Head of caudate nucleus (tissue), 42 donors: ENCODE measurements around the gene DDI2.
"Not testable (repeated sequence)": the region's sequence is repeated elsewhere in the genome, so short reads cannot be mapped to it uniquely, and the experiment has no call there.

Experiments used
- DNase-seq, 42 donors: peaks; one replicate each; pipeline versions ENCODE4 v3.0.0 to v3.0.0-alpha.2; 2020 to 2021; ENCODE audit warnings: mixed read lengths in 7 of 42
- intact Hi-C: fragments of 100-400 bp; cut with DNase I; formaldehyde crosslinking; loops from one replicate; pipeline ENCODE4 v1.15.0; 2022

The DDI2 gene

DNA sequence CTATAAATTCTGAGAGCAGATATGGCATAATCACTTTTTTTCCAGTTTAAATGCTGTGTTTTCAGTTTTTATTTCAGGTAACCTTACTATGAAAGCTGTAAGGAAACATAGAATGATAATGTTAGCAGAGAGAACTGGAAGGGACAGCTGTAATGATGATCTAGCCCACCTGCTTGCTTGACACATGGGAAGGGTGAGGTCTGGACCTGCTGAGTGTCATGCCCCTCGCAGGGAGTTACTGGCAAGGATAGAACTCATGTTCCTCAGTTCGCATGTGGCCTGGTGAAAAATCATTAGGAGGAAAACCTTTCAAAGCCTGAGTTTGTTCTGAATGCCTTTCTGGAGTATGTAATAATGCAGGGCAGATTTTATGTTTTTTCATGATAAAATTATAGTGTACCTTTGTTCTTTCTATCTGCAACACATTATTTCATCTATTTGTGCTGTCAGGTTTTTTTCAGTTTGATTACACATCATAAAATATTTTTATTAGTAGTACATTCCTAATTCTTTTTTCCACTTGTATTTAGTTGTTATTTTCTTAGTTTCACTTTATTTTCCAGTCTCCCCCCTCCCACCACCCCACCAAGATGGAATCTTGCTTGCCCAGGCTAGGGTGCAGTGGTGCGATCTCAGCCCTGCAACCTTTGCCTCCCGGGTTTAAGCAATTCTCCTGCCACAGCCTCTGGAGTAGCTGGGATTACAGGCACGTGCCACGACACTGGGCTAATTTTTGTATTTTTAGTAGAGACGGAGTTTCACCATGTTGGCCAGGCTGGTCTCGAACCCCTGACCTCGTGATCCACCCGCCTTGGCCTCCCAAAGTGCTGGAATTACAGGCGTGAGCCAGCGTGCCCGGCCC, 8.0 kb downstream of the DDI2 start:
- intact Hi-C loops, result no loop called here
- DNase-seq, result no peak

DNA sequence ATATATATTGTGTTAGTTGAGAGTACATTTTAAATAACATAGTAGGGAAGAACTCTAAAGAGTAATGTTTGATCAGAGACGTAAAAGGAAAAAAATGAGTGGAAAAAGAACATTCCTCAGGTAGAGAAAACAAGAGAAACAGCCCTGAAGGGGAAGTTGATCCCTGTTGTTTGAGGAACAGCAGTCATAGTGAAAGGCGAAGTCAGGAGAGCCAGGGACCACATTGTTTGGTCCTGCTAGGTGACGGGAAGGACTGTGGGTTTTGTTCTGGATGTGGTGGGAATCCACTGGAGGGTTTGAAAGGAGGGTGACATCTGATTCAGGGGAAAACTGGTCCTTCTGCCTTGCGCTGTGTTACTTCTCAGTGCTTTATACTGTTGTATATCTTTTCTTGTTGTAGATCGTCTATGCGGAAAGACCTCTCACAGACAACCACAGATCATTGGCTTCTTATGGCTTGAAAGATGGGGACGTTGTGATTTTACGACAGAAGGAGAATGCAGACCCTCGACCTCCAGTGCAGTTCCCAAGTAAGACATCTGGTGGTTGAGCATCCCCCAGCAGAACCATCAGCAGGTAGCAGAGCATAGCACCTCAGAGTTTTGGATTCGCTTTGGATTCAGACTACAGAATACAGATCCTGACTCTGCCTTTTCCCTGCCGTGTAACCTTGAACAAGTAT, 9.2 kb downstream of the DDI2 start:
- intact Hi-C loops, result no loop called here
- DNase-seq, result peak in 4 of 42 donors; percentile 9 to 20 (median 12)

DNA sequence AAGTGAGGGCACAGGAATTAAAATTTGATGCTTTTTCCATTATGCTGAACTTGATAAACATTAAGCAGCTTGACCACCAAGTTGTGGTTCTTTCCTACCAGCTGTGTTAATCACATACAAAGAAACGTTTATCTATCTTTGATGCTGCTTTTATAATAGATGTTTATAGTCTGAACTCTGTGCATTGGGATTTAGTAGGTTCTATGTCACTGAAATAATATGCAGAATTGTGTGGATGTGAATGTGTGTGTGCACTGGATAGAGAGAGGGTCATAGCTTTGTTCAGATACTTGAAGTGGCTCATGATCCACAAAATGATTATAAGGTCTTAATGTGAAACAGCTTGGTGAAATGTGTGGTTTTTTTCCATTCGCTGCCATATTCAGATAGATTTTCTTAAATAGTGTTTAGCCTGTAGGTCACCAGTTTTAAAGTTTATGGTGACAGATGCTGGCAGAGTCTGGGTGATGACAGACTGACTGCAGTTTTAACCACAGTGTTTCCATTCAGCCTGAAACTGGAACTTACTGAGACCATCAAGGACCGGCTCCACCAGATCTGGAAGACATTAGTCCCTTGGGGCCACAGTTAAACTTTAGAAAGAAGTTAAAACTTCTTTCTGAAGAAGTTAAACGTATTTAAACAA, 10.2 kb downstream of the DDI2 start:
- DNase-seq, result no peak
- intact Hi-C loops, result no loop called here

DNA sequence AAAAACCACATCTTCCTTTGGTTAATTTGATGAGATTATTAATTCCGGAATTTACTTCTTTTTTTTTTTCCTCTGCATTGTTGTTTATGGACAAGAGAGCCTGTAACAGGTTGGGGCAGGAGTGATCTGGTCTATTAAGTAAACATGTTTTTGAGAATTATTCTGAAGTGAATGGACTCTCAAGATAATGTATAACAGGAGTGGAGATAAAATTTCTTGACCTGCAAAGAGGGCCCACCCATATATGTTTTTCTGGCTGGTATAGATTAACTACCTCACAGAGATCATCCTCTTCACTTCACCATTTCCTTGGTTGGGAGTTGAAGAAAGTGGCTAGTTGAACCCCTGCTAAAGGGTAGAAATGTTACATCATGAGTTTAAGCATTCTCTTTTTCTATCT, 10.7 kb downstream of the DDI2 start:
- no peak for DNase-seq
- intact Hi-C loops, result no loop called here

DNA sequence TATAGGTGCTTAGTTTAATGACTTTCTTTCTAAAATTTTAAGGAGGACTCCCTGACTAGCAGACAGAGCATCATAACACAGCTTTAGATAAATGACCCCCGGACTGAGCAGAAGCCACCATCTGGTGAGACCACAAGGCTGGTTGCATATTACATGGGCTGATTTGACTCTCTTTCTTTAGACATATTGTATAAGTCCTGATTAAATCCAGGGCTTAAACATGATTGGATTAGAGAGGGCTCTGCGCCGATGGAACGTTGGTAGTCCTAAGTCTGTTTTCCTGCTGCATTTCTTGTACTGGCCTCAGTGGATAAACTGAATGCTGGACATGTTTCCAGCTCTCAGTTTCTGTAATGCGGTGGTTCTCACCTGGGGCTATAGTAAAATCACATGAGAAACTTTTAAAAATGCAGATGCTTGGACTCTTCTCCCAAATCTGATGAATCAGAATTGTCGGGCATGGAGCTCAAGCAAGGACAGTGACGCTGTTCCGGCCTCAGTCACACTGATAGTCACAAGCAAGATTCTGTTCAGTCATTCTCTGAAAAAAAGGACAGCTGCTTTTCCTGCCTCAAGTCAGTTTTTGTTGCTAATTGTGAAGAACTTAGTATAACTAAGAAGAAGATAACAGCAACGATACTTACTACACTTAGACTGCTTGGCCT, 16.6 kb downstream of the DDI2 start:
- intact Hi-C loops, result no loop called here
- DNase-seq, result peak in 1 of 42 donors; percentile 2

DNA sequence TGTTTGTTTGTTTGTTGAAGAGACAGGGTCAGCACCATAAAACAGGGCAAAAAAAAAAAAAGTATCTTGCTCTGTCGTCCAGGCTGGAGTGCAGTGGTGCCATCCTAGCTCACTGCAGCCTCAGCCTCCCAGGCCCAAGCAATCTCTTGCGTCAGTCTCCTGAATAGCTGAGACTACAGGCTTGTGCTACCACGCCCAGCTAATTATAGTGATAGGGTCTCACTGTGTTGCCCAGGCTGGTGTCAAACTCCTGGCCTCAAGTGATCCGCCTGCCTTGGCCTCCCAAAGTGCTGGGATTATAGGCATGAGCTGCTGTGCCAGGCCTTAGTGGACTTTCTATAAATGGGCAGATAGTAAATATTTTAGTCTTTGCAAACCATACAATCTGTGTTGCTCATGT, 19.2 kb downstream of the DDI2 start:
- intact Hi-C loops, result no loop called here
- DNase-seq, result no peak

DNA sequence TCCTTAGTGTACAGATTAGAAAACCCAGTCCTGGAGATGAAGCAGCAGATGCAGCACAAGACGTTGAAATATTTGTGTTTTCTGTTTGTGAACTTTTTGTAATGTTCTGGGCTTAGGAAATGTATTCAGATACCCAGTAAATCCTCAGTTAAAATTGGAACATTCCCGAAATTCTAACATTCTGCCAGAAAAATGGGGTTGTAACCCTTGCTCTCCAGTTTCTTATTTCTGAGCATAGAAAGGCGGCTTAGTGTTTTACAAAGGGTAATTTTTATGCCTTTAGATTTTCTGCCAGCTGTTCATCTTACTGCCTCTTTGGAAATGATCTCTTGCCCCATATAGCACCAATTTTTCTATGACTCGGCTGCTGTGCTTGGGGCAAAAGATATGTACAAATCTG, 20.6 kb downstream of the DDI2 start:
- intact Hi-C loops, result no loop called here
- no peak for DNase-seq

DNA sequence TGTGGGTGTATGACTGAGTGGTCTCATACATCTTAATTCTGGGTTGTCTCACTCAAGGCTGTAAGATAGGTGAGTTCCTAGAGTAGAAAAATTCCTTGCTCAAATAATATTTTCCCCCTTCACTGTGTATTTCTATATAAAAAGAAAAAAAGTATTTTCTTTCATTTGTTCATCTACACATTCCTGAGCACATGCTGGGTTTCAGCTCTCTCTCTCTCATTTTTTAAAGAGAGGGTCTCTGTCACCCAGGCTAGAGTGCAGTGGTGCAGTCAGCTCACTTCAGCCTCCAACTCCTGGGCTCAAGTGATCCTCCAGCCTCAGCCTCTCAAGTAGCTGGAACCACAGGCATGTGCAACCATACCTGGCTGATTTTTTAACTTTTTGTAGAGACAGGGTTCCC, 22.0 kb downstream of the DDI2 start:
- no peak for DNase-seq
- intact Hi-C loops, result no loop called here

DNA sequence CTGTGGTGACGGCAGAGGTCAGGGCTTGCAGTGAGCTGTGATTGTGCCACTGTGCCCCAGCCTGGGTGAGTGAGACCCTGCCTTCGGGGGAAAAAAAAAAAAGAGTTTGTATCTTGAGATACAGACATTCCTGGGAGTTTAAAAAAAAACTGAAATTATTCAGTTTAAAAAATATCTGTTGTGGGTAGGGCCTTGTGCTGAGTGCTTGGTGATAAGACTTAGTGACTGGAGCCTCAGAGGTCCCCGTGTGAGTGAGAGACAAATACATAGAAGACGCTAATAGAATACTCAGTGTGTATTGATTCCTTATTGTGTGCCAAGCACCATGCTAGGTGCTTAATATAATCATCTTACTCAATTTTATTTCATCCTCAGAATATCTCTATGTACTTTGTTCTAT, 22.7 kb downstream of the DDI2 start:
- intact Hi-C loops, result no loop called here
- no peak for DNase-seq

DNA sequence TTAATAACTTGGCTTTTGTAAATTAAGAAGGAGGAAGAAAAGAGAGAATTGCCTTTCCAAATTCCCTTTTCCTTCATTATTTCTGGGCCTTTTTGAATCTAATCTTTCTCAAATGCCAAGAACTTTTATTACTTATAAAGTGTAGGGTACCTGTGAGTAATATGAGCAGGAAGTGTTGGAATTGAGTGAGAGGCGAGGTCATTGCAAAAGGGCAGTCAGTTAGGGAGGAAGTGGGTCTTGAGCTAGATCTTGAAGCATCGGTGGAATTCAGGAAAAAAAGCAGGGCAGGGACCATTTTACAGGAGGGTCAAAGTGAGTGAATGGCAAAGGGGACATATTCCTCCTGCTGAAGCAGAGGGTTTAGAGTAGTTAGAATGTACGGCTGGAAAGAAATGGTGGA, 23.4 kb downstream of the DDI2 start:
- DNase-seq, result no peak
- intact Hi-C loops, result no loop called here

DNA sequence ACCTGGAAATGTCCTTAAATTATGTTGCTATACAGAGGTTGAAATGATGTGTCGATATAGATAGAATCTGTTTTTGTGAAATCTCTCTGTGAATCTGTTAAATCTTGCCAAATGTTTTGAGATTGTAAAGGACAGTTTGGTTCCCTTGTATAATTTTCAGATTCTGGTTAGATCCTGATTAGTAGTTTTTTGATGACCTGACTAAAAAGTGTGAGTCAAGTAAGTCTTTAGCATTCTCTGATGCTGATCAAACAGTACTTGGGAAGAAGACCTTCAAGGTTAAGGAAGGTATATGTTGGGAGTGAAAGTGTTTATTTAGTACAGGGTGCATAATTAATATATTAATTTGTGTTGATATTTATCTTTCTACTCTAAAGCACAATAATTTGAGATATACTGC, 32.7 kb downstream of the DDI2 start:
- DNase-seq, result no peak
- intact Hi-C loops, result no loop called here

DNA sequence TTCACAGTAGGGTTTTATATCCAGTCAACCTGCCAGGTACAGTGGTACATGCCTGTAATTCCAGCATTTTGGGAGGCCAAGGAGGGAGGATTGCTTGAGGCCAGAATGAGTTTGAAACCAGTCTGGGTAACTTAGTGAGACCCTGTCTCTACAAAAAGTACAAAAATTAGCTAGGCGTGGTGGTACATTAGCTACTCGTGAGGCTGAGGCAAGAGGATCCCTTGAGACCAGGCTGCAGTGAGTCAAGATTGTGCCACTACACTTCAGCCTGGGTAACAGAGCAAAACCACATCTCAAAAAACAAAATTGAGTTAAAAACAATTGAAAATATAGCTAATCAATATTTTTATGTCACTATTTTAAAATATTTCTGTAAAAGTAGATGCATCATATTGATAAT, 33.2 kb downstream of the DDI2 start:
- DNase-seq, result no peak
- intact Hi-C loops, result no loop called here

DNA sequence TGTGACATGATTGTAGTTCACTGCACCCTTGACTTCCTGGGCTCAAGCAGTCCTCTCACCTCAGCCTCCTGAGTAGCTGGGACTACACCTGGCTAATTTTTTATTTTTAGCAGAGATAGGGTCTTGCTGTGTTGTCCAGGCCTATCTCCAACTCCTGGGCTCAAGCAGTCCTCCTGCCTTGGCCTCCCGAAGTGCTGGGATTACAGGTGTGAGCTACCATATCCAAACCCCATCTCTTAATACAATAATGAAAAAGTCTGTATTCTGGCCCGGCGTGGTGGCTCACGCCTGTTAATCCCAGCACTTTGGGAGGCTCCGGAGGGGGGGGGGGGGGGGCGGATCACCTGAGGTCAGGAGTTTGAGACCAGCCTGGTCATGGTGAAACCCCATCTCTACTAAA, 34.9 kb downstream of the DDI2 start:
- DNase-seq, intact Hi-C loops: not testable (repeated sequence)

DNA sequence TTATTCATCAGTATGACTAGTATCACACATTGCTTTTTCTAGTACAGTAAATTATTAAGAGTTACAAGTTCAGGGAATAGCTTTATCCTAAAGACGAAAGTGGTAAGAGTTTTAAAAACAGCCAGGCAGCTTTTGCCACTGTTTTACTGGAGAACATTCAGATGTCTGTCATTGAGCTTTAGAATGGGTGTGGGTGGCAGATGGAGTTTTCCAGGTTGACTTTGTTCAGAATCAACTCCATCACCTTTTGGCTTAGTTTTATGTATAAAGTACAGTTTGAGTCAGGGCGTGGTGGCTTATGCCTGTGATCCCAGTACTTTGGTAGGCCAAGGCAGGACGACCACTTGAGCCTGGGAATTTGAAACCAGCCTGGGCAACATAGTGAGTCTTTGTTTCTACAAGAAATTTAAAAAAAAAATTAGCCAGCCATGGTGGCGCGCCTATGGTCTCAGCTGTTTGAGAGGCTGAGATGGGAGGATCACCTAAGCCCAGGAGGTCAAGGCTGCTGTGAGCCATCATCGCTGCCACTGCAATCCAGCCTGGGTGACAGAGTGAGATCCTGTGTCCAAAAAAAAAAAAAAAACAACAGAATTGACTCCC, 36.9 kb downstream of the DDI2 start:
- DNase-seq, result peak in 21 of 42 donors; percentile 5 to 63 (median 21)
- intact Hi-C loops, result no loop called here

DNA sequence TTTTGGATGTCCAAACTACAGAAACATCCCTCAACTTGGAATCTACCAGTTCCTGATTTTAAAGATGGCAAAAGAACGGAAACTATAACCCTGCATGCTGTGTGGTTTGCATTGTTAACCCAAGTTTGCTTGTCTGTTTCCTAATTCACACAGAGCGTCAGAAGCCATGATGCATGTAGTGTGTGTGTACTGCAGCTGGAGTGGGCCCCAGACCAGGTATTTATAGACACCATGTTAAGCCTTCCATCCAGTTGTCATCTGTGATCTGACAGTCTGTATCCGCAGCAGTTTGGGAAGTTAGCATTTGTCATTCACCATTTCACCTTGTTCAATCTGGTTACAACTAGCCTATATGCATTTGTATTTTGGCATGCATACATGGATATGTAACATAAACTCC, 39.2 kb downstream of the DDI2 start:
- intact Hi-C loops, result no loop called here
- DNase-seq, result no peak

DNA sequence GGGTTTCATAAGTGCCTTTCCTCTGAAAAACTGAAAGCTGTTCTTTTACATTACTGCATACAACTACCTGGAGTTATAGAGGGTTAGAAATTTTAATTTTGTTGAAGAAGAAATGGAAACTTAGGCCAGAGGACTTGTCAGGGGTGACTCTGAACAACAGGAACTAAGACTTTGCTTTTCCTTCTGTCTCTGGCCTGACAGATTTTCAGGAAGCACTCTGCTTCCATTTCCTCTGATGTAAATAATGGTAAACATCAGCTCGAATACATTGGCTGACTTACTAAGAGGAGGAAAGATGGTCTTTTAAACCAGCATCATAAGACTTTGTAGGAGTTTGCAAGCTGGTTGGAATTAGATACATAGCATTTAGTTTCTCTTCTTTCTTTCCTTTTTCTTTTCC, 39.8 kb downstream of the DDI2 start:
- intact Hi-C loops, result no loop called here
- no peak for DNase-seq

DNA sequence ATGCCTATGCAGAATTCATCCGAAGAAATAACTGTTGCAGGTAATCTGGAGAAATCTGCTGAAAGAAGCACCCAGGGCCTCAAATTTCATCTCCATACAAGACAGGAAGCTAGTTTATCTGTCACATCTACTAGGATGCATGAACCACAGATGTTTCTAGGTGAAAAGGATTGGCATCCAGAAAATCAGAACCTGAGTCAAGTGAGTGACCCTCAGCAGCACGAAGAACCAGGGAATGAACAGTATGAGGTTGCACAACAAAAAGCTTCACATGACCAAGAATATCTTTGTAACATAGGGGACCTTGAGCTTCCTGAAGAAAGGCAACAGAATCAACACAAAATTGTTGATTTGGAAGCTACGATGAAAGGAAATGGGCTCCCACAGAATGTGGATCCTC, 42.9 kb downstream of the DDI2 start:
- no peak for DNase-seq
- intact Hi-C loops, result no loop called here

DNA sequence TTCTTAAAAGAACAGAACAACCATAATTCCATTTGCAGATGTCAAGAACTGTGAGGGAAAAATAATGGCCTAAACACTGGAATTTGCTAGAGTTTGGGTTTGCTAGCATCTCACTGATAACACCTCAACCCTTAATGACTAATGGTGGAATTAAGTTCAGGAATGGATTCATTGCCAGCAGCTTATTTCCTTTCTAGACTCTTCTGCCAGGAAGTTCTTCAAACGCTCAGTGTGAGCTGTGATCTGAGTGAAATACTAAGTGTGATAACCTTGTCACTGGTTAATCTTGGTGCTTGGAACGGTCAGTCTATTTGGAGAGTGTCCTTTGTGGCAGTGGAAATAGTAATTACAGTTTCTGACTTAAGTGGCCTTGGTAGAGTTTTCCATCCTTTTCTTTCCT, 45.2 kb downstream of the DDI2 start:
- no peak for DNase-seq
- intact Hi-C loops, result no loop called here

DNA sequence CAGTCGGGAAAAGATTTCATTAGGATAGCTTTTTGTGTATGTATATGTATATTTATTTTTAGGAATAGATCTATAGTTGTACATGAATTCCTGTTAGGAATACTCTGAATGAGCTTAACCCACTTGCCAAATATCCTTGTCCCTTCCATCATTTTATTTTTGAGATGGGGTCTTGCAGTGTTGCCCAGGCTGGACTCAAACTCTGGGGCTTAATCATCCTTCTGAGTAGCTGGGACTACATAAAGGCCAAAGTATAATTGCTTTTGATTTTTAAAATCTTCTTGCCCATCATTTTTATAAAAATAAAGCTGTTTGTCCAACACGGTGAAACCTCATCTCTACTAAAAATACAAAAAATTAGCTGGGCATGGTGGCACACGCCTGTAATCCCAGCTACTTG, 46.7 kb downstream of the DDI2 start:
- intact Hi-C loops, result no loop called here
- no peak for DNase-seq

DNA sequence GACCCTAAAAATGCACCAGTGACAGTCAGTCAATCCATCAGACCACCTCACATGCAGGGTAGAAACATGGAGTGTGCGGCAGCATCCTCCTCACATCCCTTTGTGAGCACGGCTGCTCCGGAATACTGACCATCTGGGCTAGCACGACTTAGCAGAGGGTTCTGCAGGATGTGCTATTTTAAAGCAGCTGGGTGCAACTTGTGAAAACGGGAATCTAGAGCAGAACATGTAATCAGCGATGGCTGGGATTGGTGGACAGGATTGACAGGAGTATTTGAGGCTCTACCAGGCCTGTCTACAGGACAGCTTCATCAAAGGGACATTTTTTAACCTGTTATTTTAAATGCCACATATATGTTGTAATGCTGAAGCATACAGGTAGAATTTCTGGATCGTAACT, 50.1 kb downstream of the DDI2 start:
- DNase-seq, result no peak
- intact Hi-C loops, result no loop called here
